Measurements from ENCODE around the gene FGF8.

The FGF8 gene

DNA sequence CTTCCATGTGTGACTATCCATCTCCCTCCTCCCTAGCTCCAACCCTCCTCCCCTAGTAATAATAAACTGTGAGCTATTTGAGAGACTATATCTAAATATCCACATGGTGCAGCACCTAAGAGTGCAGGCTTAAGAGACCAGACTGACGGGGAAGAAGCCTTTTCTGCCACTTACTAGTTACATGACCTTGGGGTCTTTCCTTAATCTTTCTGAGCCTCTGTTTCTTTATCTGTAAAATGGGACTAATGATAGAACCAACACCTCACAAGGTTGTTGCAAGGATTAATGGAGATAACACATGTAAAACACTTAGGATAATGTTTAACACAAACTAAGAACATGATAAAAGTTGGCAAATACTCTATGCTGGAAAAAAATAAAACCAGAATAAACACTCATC, 43.8 kb downstream of the FGF8 start:
- Histone ChIP-seq H3K4me1 (ENCODE audit: control insufficient read depth, insufficient read depth, low read length) (peaks cover 17% of the 10 kb centered on the region), H3K27me3 (ENCODE audit: control insufficient read depth, insufficient read depth, low read length, poor library complexity, severe bottlenecking) (no peaks in the 10 kb centered on the region), H3K27ac (ENCODE audit: insufficient read depth, low read depth, low read length, poor library complexity, severe bottlenecking) (no peak overlapping the region), H3K4me3 (ENCODE audit: insufficient read depth, low read depth, low read length) (no peak overlapping the region), H3K9me3 (ENCODE audit: control insufficient read depth, low read length) (no peaks in the 10 kb centered on the region), H3K36me3 (ENCODE audit: control insufficient read depth, insufficient read depth, low read length) (no peaks in the 10 kb centered on the region)
- 93 to 100% methylated on average over 1 of the region's 1 CpG for WGBS, 2 experiments

DNA sequence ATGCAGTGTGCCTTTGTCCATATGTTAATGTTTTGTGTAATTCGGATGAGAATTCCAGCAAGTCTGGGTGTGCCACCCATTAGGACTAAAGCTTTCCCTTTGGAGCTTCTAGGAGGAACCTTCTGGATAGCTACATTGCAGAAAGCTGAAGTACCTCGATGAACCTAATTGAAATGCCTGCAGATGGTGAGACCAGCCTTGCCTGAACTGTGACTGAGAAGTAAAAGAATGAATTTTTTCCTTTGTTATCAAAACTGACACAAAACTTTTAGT, 49.9 kb downstream of the FGF8 start:
- Histone ChIP-seq H3K27ac (ENCODE audit: insufficient read depth, low read depth, low read length, poor library complexity, severe bottlenecking) (no peak overlapping the region), H3K36me3 (ENCODE audit: control insufficient read depth, insufficient read depth, low read length) (no peaks in the 10 kb centered on the region), H3K4me1 (ENCODE audit: control insufficient read depth, insufficient read depth, low read length) (peaks cover 7% of the 10 kb centered on the region), H3K9me3 (ENCODE audit: control insufficient read depth, low read length) (no peaks in the 10 kb centered on the region), H3K4me3 (ENCODE audit: insufficient read depth, low read depth, low read length) (no peak overlapping the region), H3K27me3 (ENCODE audit: control insufficient read depth, insufficient read depth, low read length, poor library complexity, severe bottlenecking) (no peaks in the 10 kb centered on the region)
- 87 to 88% methylated on average over 2 of the region's 2 CpGs for WGBS, 2 experiments

DNA sequence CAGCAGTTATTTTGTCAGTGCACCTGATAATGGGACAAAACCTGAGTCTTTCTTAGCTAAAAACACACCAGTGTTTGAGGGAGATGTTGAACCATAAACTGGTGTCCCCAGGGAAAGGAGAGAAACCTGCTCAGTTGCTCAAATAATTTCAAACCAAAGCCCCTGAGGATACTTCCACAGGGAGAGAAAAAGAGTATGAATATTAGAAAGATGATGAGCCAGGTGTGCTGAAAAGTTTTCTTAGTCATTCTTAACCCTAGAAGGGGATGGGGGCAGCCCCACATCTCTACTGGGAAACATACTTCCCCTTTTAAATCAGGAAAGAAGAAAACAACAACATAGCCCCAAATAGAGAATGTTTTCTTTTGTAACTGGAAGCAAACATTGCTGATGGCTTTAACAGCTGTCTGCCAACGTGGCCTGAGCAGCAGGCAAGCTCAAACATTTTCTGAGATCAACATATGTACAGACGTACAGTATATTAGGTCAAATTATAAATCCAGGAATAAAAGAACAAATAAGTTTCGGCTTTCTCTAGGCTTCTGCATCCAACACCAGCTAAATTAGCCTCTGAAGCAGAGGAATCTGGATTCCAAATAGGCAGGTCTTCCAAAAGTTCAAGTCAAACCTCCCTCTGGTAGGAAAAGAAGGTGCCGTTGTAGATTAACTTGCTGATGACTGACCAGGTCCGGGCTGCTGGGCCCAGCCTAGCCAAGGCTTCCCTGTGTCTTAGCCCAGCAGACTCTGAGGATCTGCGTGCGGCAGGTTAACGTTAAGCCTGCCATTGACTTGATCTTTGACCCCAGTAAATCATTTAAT, 50.4 kb downstream of the FGF8 start:
- no peaks in the 10 kb centered on the region for H3K27me3 ChIP-seq (ENCODE audit: control insufficient read depth, insufficient read depth, low read length, poor library complexity, severe bottlenecking)
- WGBS, 2 experiments, result 86 to 90% methylated on average over 8 of the region's 8 CpGs
- H3K27ac ChIP-seq (ENCODE audit: insufficient read depth, low read depth, low read length, poor library complexity, severe bottlenecking), result no peak overlapping the region
- H3K4me1 ChIP-seq (ENCODE audit: control insufficient read depth, insufficient read depth, low read length), result peaks cover 7% of the 10 kb centered on the region
- no peak overlapping the region for H3K4me3 ChIP-seq (ENCODE audit: insufficient read depth, low read depth, low read length)
- no peaks in the 10 kb centered on the region for H3K36me3 ChIP-seq (ENCODE audit: control insufficient read depth, insufficient read depth, low read length)
- no peaks in the 10 kb centered on the region for H3K9me3 ChIP-seq (ENCODE audit: control insufficient read depth, low read length)

DNA sequence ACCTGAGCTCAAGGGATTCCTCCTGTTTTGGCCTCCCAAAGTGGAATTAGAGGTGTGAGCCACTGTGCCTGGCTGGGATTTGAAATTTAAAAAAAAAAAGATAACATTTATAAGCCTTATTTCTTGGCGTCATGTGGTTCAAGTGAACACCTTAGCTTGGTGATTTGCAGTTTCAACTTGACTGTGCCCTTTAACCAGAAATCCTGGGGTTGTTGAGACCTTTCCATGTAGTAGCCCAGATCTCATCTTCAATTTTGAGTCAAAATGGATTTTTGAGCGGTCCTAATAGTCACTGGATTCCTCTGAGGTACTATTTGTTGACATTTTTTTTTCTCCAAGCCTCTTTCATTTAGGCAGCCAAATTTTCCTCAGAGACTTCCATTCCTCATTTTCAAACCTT, 51.5 kb downstream of the FGF8 start:
- H3K9me3 ChIP-seq (ENCODE audit: control insufficient read depth, low read length), result no peaks in the 10 kb centered on the region
- peaks cover 7% of the 10 kb centered on the region for H3K4me1 ChIP-seq (ENCODE audit: control insufficient read depth, insufficient read depth, low read length)
- no peak overlapping the region for H3K27ac ChIP-seq (ENCODE audit: insufficient read depth, low read depth, low read length, poor library complexity, severe bottlenecking)
- H3K4me3 ChIP-seq (ENCODE audit: insufficient read depth, low read depth, low read length), result no peak overlapping the region
- no peaks in the 10 kb centered on the region for H3K27me3 ChIP-seq (ENCODE audit: control insufficient read depth, insufficient read depth, low read length, poor library complexity, severe bottlenecking)
- H3K36me3 ChIP-seq (ENCODE audit: control insufficient read depth, insufficient read depth, low read length), result no peaks in the 10 kb centered on the region
- 95 to 98% methylated on average over 2 of the region's 2 CpGs for WGBS, 2 experiments

DNA sequence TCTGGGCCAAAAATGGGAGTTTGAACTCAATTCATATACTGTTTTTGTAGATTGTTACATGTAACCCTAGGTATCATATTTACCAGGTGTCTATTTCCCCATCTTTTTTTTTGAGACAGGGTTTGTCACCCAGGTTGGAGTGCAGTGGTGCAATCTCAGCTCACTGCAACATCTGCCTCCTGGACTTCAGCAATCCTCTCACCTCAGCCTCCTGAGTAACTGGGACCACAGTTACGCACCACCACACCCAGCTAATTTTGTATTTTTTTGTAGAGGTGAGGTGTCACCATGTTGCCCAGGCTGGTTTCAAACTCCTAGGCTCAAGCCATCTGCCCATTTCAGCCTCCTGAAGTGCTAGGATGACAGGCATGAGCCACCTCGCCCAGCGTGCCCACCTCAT, 52.7 kb downstream of the FGF8 start:
- Histone ChIP-seq H3K36me3 (ENCODE audit: control insufficient read depth, insufficient read depth, low read length) (no peaks in the 10 kb centered on the region), H3K4me3 (ENCODE audit: insufficient read depth, low read depth, low read length) (no peak overlapping the region), H3K27me3 (ENCODE audit: control insufficient read depth, insufficient read depth, low read length, poor library complexity, severe bottlenecking) (no peaks in the 10 kb centered on the region), H3K4me1 (ENCODE audit: control insufficient read depth, insufficient read depth, low read length) (peaks cover 7% of the 10 kb centered on the region), H3K9me3 (ENCODE audit: control insufficient read depth, low read length) (no peaks in the 10 kb centered on the region), H3K27ac (ENCODE audit: insufficient read depth, low read depth, low read length, poor library complexity, severe bottlenecking) (no peak overlapping the region)
- whole genome bisulfite sequencing, 2 experiments, result 95 to 96% methylated on average over 3 of the region's 3 CpGs

DNA sequence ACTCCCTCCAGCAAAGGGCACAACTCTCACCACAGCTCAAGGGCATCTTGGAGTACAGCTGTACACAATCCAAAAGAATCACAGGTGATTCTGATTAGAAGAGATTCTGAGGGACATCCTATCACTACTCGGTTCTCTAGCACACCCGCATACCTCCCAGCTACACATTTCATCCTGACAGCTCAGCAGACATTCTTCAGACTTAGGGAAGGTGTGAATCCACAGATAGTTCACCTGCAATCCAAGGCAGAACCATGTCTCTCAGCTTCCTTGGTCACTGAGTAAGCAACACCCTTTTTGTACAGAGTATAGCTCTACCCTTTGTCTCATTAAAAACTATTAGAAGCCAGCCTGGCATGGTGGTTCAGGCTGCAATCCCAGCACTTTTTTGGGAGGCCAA, 54.1 kb downstream of the FGF8 start:
- no peak overlapping the region for H3K27ac ChIP-seq (ENCODE audit: insufficient read depth, low read depth, low read length, poor library complexity, severe bottlenecking)
- no peaks in the 10 kb centered on the region for H3K27me3 ChIP-seq (ENCODE audit: control insufficient read depth, insufficient read depth, low read length, poor library complexity, severe bottlenecking)
- no peak overlapping the region for H3K4me3 ChIP-seq (ENCODE audit: insufficient read depth, low read depth, low read length)
- H3K9me3 ChIP-seq (ENCODE audit: control insufficient read depth, low read length), result no peaks in the 10 kb centered on the region
- WGBS, 2 experiments, result 95% methylated on average over 2 of the region's 2 CpGs
- no peaks in the 10 kb centered on the region for H3K36me3 ChIP-seq (ENCODE audit: control insufficient read depth, insufficient read depth, low read length)
- peaks cover 7% of the 10 kb centered on the region for H3K4me1 ChIP-seq (ENCODE audit: control insufficient read depth, insufficient read depth, low read length)

DNA sequence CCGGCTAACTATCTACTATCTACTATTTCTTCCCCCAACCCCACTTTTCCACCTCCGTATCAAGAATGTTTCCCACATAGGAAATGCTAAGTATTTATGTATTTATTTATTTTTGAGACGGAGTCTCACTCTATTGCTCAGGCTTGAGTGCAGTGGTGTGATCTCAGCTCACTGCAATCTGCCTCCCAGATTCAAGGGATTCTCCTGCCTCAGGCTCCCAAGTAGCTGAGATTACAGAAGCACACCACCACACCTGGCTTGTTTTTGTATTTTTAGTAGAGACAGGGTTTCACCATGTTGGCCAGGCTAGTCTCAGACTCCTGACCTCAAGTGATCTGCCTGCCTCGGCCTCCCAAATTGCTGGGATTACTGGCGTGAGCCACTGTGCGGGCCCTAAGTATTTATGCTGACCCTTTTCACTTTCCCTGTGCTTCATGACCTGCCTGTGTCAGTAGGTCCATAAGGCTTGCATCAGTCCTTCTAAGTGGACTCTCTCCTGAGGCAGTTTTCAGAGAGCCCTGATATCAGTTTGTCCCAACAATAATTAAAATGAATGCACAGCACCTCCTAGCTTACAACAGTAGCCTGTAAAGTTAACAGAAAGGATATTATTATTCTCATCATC, 55.2 kb downstream of the FGF8 start:
- H3K4me3 ChIP-seq (ENCODE audit: insufficient read depth, low read depth, low read length), result no peak overlapping the region
- no peak overlapping the region for H3K27ac ChIP-seq (ENCODE audit: insufficient read depth, low read depth, low read length, poor library complexity, severe bottlenecking)
- 94 to 98% methylated on average over 5 to 6 of the region's 6 CpGs for WGBS, 2 experiments
- H3K36me3 ChIP-seq (ENCODE audit: control insufficient read depth, insufficient read depth, low read length), result no peaks in the 10 kb centered on the region
- peaks cover 7% of the 10 kb centered on the region for H3K4me1 ChIP-seq (ENCODE audit: control insufficient read depth, insufficient read depth, low read length)
- no peaks in the 10 kb centered on the region for H3K27me3 ChIP-seq (ENCODE audit: control insufficient read depth, insufficient read depth, low read length, poor library complexity, severe bottlenecking)
- H3K9me3 ChIP-seq (ENCODE audit: control insufficient read depth, low read length), result no peaks in the 10 kb centered on the region

All from ectodermal cell (in vitro differentiated cells).